Stimulated activated memory B cell treated with anti-CD40 and anti-IgM and Interleukin-4, amounts not matched to agents 10 μg/mL and 1 μg/mL and 100 μg/mL, for 72 hours (primary cell): ENCODE data around the gene FBN2.

ENCODE experiments used
- ATAC-seq: fragments of 150-1000 bp; cut with Tn5 transposase; 2 replicates; pipeline ENCODE4 v1.10.0; 2021
- H3K27ac Mint-ChIP-seq: one replicate; pipeline ENCODE4 v1.8.0; 2022; ENCODE audit warnings: mild to moderate bottlenecking, mixed read lengths
- H3K27me3 Mint-ChIP-seq: one replicate; pipeline ENCODE4 v1.8.0; 2022; ENCODE audit warnings: mixed read lengths
- H3K36me3 Mint-ChIP-seq: one replicate; pipeline ENCODE4 v1.8.0; 2022; ENCODE audit warnings: mixed read lengths
- H3K4me1 Mint-ChIP-seq: one replicate; pipeline ENCODE4 v1.8.0; 2022; ENCODE audit warnings: mixed read lengths
- H3K4me3 Mint-ChIP-seq: one replicate; pipeline ENCODE4 v1.8.0; 2022; ENCODE audit warnings: mild to moderate bottlenecking, moderate library complexity, mixed read lengths
- H3K9me3 Mint-ChIP-seq: one replicate; pipeline ENCODE4 v1.8.0; 2022; ENCODE audit warnings: mixed read lengths

Gene FBN2

GRCh38 chr5:128317481-128317880 is 220.6 kb downstream of the FBN2 start:
- ATAC-seq: no peak
- Mint-ChIP-seq H3K27ac (no peak overlapping the region), H3K4me3 (no peak overlapping the region), H3K27me3 (no peaks in the 10 kb centered on the region), H3K4me1 (no peaks in the 10 kb centered on the region), H3K36me3 (no peaks in the 10 kb centered on the region), H3K9me3 (no peaks in the 10 kb centered on the region)

- H3K27ac Mint-ChIP-seq: no peak overlapping the region
Measured at GRCh38 chr5:128315671-128316070, 222.4 kb downstream of the FBN2 start.

DNA sequence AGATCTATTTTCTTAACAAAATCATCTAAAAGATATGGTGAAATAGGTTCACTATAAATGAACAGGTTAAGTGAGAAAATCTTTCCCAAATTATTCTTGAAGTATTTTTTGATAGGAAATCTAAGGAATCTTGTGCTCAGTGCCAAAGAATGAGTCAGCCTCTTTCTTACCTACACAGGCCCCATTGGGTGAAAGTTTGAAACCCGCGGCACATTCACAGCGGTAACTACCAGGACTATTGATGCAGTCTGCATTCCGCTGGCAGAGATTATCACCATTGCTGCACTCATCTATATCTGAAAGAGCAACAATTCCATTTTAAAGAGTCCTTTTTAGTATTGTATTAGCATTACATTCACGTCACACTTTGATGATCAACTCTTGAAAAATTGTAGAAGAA is 232.7 kb downstream of the FBN2 start:
- no peaks in the 10 kb centered on the region for H3K36me3 Mint-ChIP-seq

More at GRCh38 chr5:128315671-128316070, 222.4 kb downstream of the FBN2 start:
- H3K27me3 Mint-ChIP-seq: no peaks in the 10 kb centered on the region
- H3K4me3 Mint-ChIP-seq: no peak overlapping the region
- H3K4me1 Mint-ChIP-seq: no peaks in the 10 kb centered on the region
- no peaks in the 10 kb centered on the region for H3K9me3 Mint-ChIP-seq
- no peaks in the 10 kb centered on the region for H3K36me3 Mint-ChIP-seq
- no peak for ATAC-seq

DNA sequence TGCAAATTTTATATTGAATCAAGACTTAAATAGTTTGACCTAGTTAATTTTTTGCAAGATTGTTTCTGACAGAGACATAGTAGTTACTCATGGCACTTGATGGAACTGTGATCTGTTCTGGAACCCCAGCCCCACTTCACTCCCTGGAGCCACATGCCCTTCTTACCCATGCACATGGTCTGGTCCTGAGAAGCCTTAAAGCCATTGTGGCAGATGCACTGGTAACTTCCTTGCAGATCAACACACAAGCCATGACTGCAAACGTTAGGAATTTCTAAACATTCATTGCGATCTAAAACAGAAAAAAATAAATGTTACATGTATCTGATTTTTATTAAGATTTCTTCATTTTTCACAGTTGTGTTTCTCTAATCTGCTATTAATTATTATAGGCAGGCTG is 233.3 kb downstream of the FBN2 start:
- H3K27ac Mint-ChIP-seq: no peak overlapping the region
- H3K4me1 Mint-ChIP-seq: no peaks in the 10 kb centered on the region
- no peaks in the 10 kb centered on the region for H3K27me3 Mint-ChIP-seq
- no peak for ATAC-seq
- H3K36me3 Mint-ChIP-seq: no peaks in the 10 kb centered on the region
- no peak overlapping the region for H3K4me3 Mint-ChIP-seq
- no peaks in the 10 kb centered on the region for H3K9me3 Mint-ChIP-seq

More for the DNA sequence above, 232.7 kb downstream of the FBN2 start:
- no peak for ATAC-seq
- Mint-ChIP-seq H3K27ac (no peak overlapping the region), H3K4me1 (no peaks in the 10 kb centered on the region), H3K27me3 (no peaks in the 10 kb centered on the region), H3K9me3 (no peaks in the 10 kb centered on the region), H3K4me3 (no peak overlapping the region)

DNA sequence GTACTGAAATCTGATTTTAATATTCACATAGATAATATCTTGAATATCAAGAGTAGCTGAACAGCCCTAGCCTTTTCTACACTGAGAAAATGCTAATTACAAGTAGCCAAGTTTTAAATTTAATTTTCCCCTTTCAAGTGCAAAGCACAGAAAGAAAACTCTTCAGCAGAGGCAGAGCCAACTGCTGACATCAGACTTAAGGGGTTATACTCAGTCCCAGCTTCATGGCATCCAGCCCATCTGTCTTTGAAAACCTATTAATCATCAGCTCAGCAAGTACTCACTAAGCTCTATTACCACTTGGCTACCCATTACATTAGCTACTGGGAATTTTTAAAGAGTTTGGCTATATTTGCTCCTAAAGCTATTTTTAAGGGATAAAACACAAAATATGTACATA is 234.0 kb downstream of the FBN2 start:
- no peak overlapping the region for H3K4me3 Mint-ChIP-seq
- ATAC-seq: no peak
- no peaks in the 10 kb centered on the region for H3K9me3 Mint-ChIP-seq
- no peak overlapping the region for H3K27ac Mint-ChIP-seq
- no peaks in the 10 kb centered on the region for H3K4me1 Mint-ChIP-seq
- H3K27me3 Mint-ChIP-seq: no peaks in the 10 kb centered on the region
- no peaks in the 10 kb centered on the region for H3K36me3 Mint-ChIP-seq

DNA sequence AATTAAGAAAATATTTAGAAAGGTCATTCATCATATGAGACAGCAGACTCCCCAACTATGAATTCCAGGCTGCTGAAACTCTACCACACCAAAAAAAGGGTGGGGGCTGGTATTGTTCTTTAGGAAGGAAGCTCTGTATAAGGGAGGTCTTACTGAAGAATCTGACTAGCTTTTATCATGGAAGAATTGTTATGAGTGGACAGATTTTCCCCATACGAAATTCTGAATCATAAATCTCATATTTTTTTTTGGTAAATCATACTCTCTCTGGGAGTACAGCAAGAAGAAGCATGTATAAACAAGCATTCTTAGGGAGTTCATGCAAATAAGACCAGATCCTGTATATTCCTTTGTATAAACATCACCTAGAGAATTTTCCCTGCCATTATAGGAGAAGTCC is 234.5 kb downstream of the FBN2 start:
- H3K4me3 Mint-ChIP-seq: no peak overlapping the region
- H3K27ac Mint-ChIP-seq: no peak overlapping the region
- no peaks in the 10 kb centered on the region for H3K4me1 Mint-ChIP-seq
- H3K36me3 Mint-ChIP-seq: no peaks in the 10 kb centered on the region
- H3K9me3 Mint-ChIP-seq: no peaks in the 10 kb centered on the region
- ATAC-seq: no peak
- H3K27me3 Mint-ChIP-seq: no peaks in the 10 kb centered on the region

DNA sequence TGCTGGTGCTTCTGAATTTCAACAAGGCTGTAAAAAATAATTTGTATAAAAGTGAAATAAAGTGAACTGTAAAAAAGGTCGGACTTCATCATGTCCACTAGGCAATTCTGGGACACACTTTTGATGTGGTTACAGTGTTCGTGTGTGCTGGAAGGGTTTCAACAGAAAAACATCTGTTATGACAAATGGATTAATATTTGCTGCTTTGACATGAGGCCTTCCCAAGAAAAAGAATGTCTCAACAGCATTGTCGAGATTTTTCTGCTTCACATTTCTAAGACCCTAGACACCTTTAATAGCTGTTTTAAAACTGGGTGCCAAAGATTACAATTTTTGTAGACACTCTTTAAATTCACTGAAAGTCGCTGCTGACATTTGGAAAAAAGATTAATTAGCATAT is 237.9 kb downstream of the FBN2 start:
- Mint-ChIP-seq H3K36me3 (no peaks in the 10 kb centered on the region), H3K27ac (no peak overlapping the region), H3K4me3 (no peak overlapping the region), H3K4me1 (no peaks in the 10 kb centered on the region), H3K9me3 (no peaks in the 10 kb centered on the region), H3K27me3 (no peaks in the 10 kb centered on the region)
- ATAC-seq: no peak

- Mint-ChIP-seq H3K4me3 (no peak overlapping the region), H3K36me3 (no peaks in the 10 kb centered on the region), H3K27me3 (no peaks in the 10 kb centered on the region), H3K9me3 (peaks cover 9% of the 10 kb centered on the region), H3K4me1 (no peaks in the 10 kb centered on the region), H3K27ac (no peak overlapping the region)
- ATAC-seq: no peak
Measured at GRCh38 chr5:128290152-128290858, 247.7 kb downstream of the FBN2 start.

DNA sequence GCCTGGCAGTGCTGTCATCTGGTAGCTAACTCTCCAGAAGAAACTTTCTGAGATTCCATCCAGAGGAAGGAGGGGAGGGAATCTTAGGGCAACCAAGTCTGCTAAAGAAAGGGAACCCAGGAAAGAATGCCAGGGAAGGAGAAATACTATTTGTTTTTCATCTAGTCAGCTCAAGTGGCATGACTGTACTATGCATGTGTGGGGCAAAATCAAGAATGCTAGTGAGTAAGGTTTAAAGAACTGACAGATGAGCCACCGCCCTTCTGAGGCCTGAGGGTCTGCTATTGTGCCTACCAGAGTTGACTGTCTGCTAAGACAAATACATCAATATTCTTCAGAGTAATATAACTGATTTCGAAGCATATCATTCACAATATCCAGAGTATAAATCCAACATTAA is 250.3 kb downstream of the FBN2 start:
- Mint-ChIP-seq H3K27ac (no peak overlapping the region), H3K27me3 (no peaks in the 10 kb centered on the region), H3K9me3 (peaks cover 4% of the 10 kb centered on the region), H3K36me3 (no peaks in the 10 kb centered on the region), H3K4me1 (no peaks in the 10 kb centered on the region), H3K4me3 (no peak overlapping the region)
- ATAC-seq: no peak

DNA sequence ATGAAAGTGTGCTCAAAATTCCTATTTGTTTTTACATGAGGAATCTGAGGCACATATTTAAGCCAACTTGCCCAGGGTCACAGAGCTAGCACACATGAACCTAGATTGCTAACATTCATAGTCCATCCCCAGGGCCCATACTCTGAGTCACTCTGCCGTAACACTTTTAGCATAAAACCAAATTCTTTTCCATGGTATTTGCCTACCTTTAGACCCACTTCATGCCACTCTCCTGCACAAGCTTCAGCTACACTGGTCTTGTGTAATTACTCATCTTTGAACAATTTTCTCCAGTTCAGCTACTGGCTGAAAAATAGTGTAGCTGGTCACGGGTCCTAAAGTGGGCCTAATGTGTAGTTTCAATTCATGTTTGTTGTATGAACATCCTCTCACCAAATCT is 253.8 kb downstream of the FBN2 start:
- Mint-ChIP-seq H3K27ac (no peak overlapping the region), H3K4me1 (no peaks in the 10 kb centered on the region), H3K27me3 (no peaks in the 10 kb centered on the region), H3K4me3 (no peak overlapping the region), H3K9me3 (no peaks in the 10 kb centered on the region), H3K36me3 (no peaks in the 10 kb centered on the region)
- ATAC-seq: no peak

- no peak overlapping the region for H3K4me3 Mint-ChIP-seq
- ATAC-seq: no peak
- H3K36me3 Mint-ChIP-seq: no peaks in the 10 kb centered on the region
- no peak overlapping the region for H3K27ac Mint-ChIP-seq
- no peaks in the 10 kb centered on the region for H3K9me3 Mint-ChIP-seq
- no peaks in the 10 kb centered on the region for H3K27me3 Mint-ChIP-seq
- H3K4me1 Mint-ChIP-seq: no peaks in the 10 kb centered on the region
Measured at GRCh38 chr5:128279345-128279744, 258.7 kb downstream of the FBN2 start.

GRCh38 chr5:128276537-128277216 is 261.4 kb downstream of the FBN2 start:
- Mint-ChIP-seq H3K27me3 (no peaks in the 10 kb centered on the region), H3K27ac (no peak overlapping the region), H3K4me3 (no peak overlapping the region), H3K4me1 (no peaks in the 10 kb centered on the region), H3K9me3 (no peaks in the 10 kb centered on the region), H3K36me3 (no peaks in the 10 kb centered on the region)
- no peak for ATAC-seq

GRCh38 chr5:128274441-128274840 is 263.6 kb downstream of the FBN2 start:
- ATAC-seq: no peak
- no peaks in the 10 kb centered on the region for H3K9me3 Mint-ChIP-seq
- H3K4me3 Mint-ChIP-seq: no peak overlapping the region
- H3K27me3 Mint-ChIP-seq: no peaks in the 10 kb centered on the region
- H3K36me3 Mint-ChIP-seq: no peaks in the 10 kb centered on the region
- no peak overlapping the region for H3K27ac Mint-ChIP-seq
- no peaks in the 10 kb centered on the region for H3K4me1 Mint-ChIP-seq

- ATAC-seq: no peak
- H3K27ac Mint-ChIP-seq: no peak overlapping the region
- no peaks in the 10 kb centered on the region for H3K36me3 Mint-ChIP-seq
- H3K4me3 Mint-ChIP-seq: no peak overlapping the region
- no peaks in the 10 kb centered on the region for H3K4me1 Mint-ChIP-seq
- no peaks in the 10 kb centered on the region for H3K27me3 Mint-ChIP-seq
- no peaks in the 10 kb centered on the region for H3K9me3 Mint-ChIP-seq
Measured at GRCh38 chr5:128273736-128274135, 264.3 kb downstream of the FBN2 start.

DNA sequence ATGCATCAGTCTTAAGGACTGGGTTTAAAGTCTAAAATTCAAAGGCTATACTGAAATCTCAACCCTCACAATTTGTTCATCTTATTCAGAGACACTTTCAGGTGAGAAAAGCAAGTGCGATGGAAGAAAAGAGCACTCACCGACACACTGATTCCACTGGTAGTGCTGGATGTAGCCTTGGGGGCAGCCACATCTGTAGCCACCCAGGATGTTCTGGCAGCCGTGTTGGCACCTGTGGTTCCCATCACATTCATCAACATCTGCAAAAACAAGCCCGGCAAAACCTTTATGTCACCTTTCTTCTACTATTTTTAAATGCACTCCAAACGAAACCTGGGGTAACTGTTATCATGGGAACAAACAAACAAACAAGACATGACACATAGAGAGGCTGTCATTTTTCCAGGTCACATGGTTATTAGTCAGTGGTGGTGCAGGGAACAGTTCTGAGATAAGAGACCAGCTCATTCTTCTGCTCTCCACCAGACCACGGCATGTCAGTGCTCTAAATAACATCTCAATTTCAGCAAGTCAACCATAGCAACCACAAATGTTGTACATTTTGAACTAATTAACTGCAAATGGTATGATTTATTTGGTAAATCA is 266.1 kb downstream of the FBN2 start:
- Mint-ChIP-seq H3K4me1 (no peaks in the 10 kb centered on the region), H3K27ac (no peak overlapping the region), H3K9me3 (peaks cover under 1% of the 10 kb centered on the region), H3K4me3 (no peak overlapping the region), H3K27me3 (no peaks in the 10 kb centered on the region), H3K36me3 (no peaks in the 10 kb centered on the region)
- no peak for ATAC-seq

- Mint-ChIP-seq H3K36me3 (no peaks in the 10 kb centered on the region), H3K4me3 (no peak overlapping the region), H3K9me3 (peaks cover 3% of the 10 kb centered on the region), H3K27ac (no peak overlapping the region), H3K27me3 (no peaks in the 10 kb centered on the region), H3K4me1 (no peaks in the 10 kb centered on the region)
- no peak for ATAC-seq
Measured at GRCh38 chr5:128271071-128271470, 267.0 kb downstream of the FBN2 start.
